K562 treated with DMSO at 1 percent for 4 hours (cell line): ENCODE results near the gene KRTAP10-3. TPM values are rescaled to one million over a fixed set of nuclear protein-coding genes. Genes with fewer than 3 reads are reported as not detected.

Source experiments
- total RNA-seq: library from RNA; unstranded; fragments of 300-600 nt; gene quantifications from 2 replicates; pipeline ENCODE4 v1.2.3, GENCODE V29; 2022; ENCODE audit not compliant: insufficient read depth

The KRTAP10-3 gene, protein sequence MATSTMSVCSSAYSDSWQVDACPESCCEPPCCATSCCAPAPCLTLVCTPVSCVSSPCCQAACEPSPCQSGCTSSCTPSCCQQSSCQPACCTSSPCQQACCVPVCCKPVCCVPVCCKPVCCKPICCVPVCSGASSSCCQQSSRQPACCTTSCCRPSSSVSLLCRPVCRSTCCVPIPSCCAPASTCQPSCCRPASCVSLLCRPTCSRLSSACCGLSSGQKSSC
- total RNA-seq, result not detected in 2 replicates

DNA sequence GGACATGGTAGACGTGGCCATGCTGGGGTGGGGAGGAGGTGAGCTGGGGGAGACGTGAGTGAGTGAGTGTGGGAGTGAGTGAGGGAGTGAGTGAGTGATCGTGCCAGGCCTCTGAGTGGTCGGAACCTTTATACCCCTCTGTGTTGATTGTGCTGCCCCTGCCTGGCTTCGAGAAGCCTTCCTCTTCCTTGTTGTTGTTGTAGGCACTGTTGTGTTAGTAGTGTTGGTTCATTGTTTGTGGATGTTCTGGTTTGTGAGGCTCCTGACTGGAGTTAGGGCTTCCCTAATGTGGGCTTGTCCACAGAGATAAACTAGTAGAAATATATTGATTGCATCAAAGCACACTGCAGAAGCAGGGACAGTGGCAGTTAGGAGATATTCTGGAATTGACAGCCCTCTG lies at the start of gene KRTAP10-3:
Gene KRTAP10-3, minus strand, starts transcription at position 101 of the 400 bp plus-strand sequence. Its CDS starts 80 bp downstream, at position 21.

DNA sequence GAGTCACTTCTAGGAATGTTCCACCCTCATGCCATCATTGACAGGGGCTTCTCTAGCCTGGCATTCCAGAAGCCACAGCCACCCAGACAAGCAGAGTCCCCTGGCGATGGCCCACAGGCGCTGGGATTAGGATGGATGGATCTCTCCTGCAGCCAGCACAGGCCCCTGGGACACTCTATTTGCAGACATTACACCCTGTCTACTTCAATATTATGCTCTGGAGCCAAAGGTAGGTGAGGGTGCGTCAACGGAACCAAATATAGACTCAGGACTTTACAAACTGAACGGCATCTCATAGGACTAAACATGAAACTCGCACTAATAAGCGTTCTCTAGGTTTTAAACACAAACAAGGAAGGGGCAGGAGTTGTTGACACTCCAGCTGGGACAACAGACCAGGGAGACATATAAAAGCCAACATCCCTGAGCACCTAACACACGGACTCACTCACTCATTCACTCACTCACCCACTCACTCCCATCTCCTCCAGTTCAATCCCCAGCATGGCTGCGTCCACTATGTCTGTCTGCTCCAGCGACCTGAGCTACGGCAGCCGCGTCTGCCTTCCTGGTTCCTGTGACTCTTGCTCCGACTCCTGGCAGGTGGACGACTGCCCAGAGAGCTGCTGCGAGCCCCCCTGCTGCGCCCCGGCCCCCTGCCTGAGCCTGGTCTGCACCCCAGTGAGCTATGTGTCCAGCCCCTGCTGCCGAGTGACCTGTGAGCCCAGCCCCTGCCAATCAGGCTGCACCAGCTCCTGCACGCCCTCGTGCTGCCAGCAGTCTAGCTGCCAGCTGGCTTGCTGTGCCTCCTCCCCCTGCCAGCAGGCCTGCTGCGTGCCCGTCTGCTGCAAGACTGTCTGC lies 41.8 kb upstream of the KRTAP10-3 start, which contains the start of gene KRTAP10-7:
Gene KRTAP10-7, plus strand, starts transcription at position 480 of the 861 bp plus-strand sequence. Its CDS starts 25 bp downstream, at position 505.

DNA sequence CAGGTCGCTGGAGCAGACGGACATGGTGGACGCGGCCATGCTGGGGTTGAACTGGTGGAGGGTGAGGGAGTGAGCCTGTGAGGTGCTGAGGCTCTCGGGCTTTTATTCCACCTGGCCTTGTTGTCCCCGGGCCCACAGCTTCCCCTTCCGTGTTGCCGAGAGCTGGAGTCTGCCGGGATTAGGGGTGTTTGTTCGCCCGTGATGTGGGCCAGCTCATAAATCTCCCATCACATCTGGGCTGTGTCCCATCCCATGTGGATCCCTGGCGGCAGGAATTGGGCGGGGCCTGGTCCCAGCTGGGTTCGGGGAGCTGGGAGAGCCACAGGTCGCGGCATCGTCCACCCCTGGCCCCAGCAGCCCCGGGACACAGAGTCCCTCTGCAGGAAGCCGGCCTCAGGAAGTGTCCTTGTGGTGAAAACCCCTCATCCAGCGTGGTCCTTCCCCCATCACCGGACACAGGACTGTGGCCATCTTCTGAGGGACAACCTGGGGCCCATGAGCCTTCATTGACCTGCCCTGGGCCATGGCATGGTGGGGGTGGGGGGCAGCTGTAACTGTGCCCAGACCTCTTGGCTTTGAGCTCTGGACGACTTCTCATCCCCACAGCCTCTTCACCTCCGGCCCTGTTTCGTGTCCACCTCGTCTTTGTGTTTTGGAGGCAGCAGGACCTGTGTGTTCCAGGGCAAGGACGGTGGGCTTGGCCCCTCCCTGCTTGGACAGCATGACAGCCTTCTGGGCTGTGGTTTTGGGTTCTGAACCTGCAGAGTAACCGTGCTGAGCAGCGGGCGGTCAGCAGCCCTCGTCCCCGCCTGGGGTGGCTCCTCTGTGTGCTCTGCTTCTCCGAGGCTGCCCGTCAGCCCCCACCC lies 34.1 kb upstream of the KRTAP10-3 start, which contains the start of gene KRTAP10-6:
Gene KRTAP10-6, minus strand, starts transcription at position 60 of the 866 bp plus-strand sequence. Its CDS starts 21 bp downstream, at position 39.

DNA sequence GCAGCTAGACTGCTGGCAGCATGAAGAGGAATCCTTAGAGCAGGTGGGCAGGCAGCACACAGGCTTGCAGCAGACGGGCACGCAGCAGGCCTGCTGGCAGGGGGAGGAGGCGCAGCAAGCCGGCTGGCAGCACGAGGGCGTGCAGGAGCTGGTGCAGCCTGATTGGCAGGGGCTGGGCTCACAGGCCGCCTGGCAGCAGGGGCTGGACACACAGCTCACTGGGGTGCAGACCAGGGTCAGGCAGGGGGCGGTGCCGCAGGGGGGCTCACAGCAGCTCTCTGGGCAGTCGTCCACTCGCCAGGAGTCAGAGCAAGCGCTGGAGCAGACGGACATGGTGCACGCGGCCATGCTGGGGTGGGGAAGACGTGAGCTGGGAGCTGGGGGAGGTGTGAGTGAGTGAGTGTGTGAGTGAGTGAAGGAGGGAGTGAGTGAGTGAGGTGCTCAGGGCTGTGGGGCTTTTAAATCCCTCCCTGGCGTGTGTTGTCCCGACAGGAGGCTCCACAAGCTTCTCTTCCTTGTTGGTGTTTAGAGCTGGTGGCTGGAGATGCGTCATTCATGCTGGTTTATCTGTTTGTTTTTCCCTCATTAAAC lies 21.7 kb upstream of the KRTAP10-3 start, which contains the start of gene KRTAP10-5:
Gene KRTAP10-5, minus strand, starts transcription at position 374 of the 591 bp plus-strand sequence. Its CDS starts 26 bp downstream, at position 348.

DNA sequence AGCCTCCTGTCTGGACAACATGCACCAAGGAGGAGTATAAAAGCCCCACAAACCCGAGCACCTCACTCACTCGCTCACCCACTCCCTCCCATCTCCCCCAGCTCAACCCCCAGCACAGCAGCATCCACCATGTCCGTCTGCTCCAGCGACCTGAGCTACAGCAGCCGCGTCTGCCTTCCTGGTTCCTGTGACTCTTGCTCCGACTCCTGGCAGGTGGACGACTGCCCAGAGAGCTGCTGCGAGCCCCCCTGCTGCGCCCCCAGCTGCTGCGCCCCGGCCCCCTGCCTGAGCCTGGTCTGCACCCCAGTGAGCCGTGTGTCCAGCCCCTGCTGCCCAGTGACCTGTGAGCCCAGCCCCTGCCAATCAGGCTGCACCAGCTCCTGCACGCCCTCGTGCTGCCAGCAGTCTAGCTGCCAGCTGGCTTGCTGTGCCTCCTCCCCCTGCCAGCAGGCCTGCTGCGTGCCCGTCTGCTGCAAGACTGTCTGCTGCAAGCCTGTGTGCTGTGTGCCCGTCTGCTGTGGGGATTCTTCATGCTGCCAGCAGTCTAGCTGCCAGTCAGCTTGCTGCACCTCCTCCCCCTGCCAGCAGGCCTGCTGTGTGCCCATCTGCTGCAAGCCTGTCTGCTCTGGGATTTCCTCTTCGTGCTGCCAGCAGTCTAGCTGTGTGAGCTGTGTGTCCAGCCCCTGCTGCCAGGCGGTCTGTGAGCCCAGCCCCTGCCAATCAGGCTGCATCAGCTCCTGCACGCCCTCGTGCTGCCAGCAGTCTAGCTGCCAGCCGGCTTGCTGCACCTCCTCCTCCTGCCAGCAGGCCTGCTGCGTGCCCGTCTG lies 15.2 kb upstream of the KRTAP10-3 start, which contains the start of gene KRTAP10-4:
Gene KRTAP10-4, plus strand, starts transcription at position 100 of the 827 bp plus-strand sequence. Its CDS starts 30 bp downstream, at position 130.

DNA sequence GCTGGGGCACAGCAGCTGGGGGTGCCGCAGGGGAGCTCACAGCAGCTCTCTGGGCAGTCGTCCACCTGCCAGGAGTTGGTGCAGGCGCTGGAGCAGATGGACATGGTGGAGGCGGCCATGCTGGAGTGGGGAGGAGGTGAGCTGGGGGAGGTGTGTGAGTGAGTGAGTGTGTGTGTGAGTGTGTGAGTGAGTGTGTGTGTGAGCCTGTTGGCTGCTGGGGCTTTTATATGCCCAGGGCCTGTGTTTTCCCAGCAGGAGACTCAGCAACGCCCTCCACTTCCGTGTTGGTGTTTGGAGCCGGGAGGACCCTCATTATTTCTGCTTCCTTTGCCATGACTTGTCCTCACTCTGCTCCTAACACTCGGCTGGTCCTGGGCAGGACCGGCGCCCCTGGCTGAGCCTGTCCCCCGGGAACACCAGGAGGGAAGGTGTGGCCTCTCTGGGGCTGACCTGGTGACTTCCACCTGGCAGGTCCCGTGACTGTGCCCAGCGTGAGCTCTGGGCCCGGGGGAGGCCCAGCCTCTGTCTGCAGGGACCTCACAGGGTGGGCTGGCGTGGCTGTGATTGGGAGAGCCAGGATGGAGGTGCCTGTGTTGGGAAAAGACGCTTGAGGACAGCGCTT lies 7.1 kb downstream of the KRTAP10-3 start, which contains the start of gene KRTAP10-2:
Gene KRTAP10-2, minus strand, starts transcription at position 166 of the 622 bp plus-strand sequence. Its CDS starts 47 bp downstream, at position 119.

DNA sequence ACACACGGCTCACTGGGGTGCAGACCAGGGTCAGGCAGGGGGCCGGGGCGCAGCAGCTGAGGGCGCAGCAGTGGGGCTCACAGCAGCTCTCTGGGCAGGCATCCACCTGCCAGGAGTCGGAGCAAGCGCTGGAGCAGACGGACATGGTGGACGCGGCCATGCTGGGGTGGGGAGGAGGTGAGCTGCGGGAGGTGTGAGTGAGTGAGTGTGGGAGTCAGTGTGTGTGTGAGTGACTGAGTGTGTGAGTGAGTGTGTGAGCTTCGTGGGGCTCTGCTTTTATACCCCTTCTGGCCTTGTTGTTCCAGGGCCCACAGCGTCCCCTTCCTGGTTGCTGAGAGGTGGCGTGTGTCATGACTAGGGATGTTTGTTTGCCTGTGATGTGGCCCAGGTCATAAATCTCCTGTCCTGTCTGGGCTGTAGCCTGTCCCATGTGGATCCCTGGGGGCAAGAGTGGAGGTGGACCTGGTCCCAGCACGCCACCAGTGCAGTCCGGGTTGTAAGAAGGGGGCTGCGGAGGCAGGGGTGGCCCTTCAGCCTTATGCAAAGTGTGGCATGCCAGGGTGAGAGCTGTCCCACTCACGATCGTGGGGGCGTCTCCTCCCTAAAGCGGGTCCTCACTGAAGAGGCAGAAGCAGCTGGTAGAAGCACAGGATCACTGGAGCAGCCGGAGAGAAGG lies 18.5 kb downstream of the KRTAP10-3 start, which contains the start of gene KRTAP10-1:
Gene KRTAP10-1, minus strand, starts transcription at position 205 of the 676 bp plus-strand sequence. Its CDS starts 45 bp downstream, at position 160.

Other genes starting within 250 kb of the KRTAP10-3 start
- gene CFAP410, start 219.4 kb downstream of the KRTAP10-3 start, total RNA-seq, result 15.8 and 19.8 TPM in 2 replicates
- gene TRPM2, start 205.2 kb downstream of the KRTAP10-3 start, total RNA-seq, result 2.0 and 2.5 TPM in 2 replicates
- not detected in 2 replicates for gene LRRC3, start 103.3 kb downstream of the KRTAP10-3 start, total RNA-seq
- gene KRTAP10-1, start 18.6 kb downstream of the KRTAP10-3 start, total RNA-seq, result not detected in 2 replicates
- not detected in 2 replicates for gene KRTAP10-2, start 7.3 kb downstream of the KRTAP10-3 start, total RNA-seq
- gene KRTAP10-4, start 14.9 kb upstream of the KRTAP10-3 start, total RNA-seq, result not detected in 2 replicates
- gene KRTAP10-5, start 21.8 kb upstream of the KRTAP10-3 start, total RNA-seq, result not detected in 2 replicates
- gene KRTAP10-6, start 33.7 kb upstream of the KRTAP10-3 start, total RNA-seq, result not detected in 2 replicates
- not detected in 2 replicates for gene KRTAP10-7, start 41.8 kb upstream of the KRTAP10-3 start, total RNA-seq
- not detected in 2 replicates for gene KRTAP10-8, start 53.3 kb upstream of the KRTAP10-3 start, total RNA-seq
- gene KRTAP10-9, start 68.3 kb upstream of the KRTAP10-3 start, total RNA-seq, result not detected in 2 replicates
- gene KRTAP10-10, start 78.6 kb upstream of the KRTAP10-3 start, total RNA-seq, result not detected in 2 replicates
- not detected in 2 replicates for gene KRTAP10-11, start 87.6 kb upstream of the KRTAP10-3 start, total RNA-seq
- not detected in 2 replicates for gene KRTAP12-4, start 95.9 kb upstream of the KRTAP10-3 start, total RNA-seq
- not detected in 2 replicates for gene KRTAP12-3, start 99.1 kb upstream of the KRTAP10-3 start, total RNA-seq
- not detected in 2 replicates for gene KRTAP12-2, start 108.1 kb upstream of the KRTAP10-3 start, total RNA-seq
- gene KRTAP12-1, start 123.4 kb upstream of the KRTAP10-3 start, total RNA-seq, result not detected in 2 replicates
- gene KRTAP10-12, start 138.4 kb upstream of the KRTAP10-3 start, total RNA-seq, result not detected in 2 replicates
- gene TSPEAR, start 152.8 kb upstream of the KRTAP10-3 start, total RNA-seq, result not detected in 2 replicates
- 47.5 and 77.0 TPM in 2 replicates for gene UBE2G2, start 243.0 kb upstream of the KRTAP10-3 start, total RNA-seq